SU-DHL-6 (cell line): ENCODE results near the gene DIAPH1.

ENCODE experiments used
- CTCF ChIP-seq: fragments of 200-600 bp; sonication (generic); IDR thresholded peaks from one replicate; pipeline ENCODE4 v1.5.1; 2017; ENCODE audit warnings: antibody characterized with exemption, mild to moderate bottlenecking, low read length, moderate library complexity; ENCODE audit not compliant: insufficient read depth, poor library complexity, severe bottlenecking
- EZH2phosphoT487 ChIP-seq: fragments of 200-600 bp; sonication (generic), shearing (Covaris generic); conservative IDR thresholded peaks from 2 replicates; pipeline ENCODE4 v1.6.1; 2018; ENCODE audit warnings: mild to moderate bottlenecking, antibody characterized with exemption, low read length, moderate library complexity, mixed read lengths

GRCh38 chr5:141647851-141648250, 29.1 kb upstream of the DIAPH1 start:
- no peak for TF ChIP-seq CTCF
- no peak for TF ChIP-seq EZH2phosphoT487
